ENCODE data around the gene NKX6-2. TPM values are rescaled to one million over a fixed set of nuclear protein-coding genes. Genes with fewer than 3 reads are reported as not detected.
"Not testable (repeated sequence)": the region's sequence is repeated elsewhere in the genome, so short reads cannot be mapped to it uniquely, and the experiment has no call there.

Gene NKX6-2
- 1 to 10 TPM; 6.4 to 8.4 (median 7.2) TPM for polyA plus RNA-seq (ENCODE audit: insufficient read length in 4 of 4)

GRCh38 chr10:132785723-132786475 lies at the start of gene NKX6-2:
Gene NKX6-2, minus strand, starts transcription at chr10:132786147. Its CDS starts 199 bp downstream, at chr10:132785948.
- no peak for DNase-seq (ENCODE audit: low read depth in 4 of 4, low spot score in 3 of 4)

GRCh38 chr10:132834891-132835847 lies 49.2 kb upstream of the NKX6-2 start:
- DNase-seq (ENCODE audit: low read depth in 4 of 4, low spot score in 3 of 4): no peak

- DNase-seq (ENCODE audit: low read depth in 4 of 4, low spot score in 3 of 4): no peak
Observed at GRCh38 chr10:132834311-132834761, 48.4 kb upstream of the NKX6-2 start.

GRCh38 chr10:132833421-132834111 lies 47.6 kb upstream of the NKX6-2 start:
- DNase-seq (ENCODE audit: low read depth in 4 of 4, low spot score in 3 of 4): no peak

- DNase-seq (ENCODE audit: low read depth in 4 of 4, low spot score in 3 of 4): no peak
Observed at GRCh38 chr10:132832186-132832969, 46.4 kb upstream of the NKX6-2 start.

GRCh38 chr10:132829403-132829802 lies 43.5 kb upstream of the NKX6-2 start:
- no peak for DNase-seq (ENCODE audit: low read depth in 4 of 4, low spot score in 3 of 4)

- no peak for DNase-seq (ENCODE audit: low read depth in 4 of 4, low spot score in 3 of 4)
Observed at GRCh38 chr10:132828681-132829080, 42.7 kb upstream of the NKX6-2 start.

- DNase-seq (ENCODE audit: low read depth in 4 of 4, low spot score in 3 of 4): no peak
Observed at GRCh38 chr10:132827861-132828539, 42.1 kb upstream of the NKX6-2 start.

- DNase-seq (ENCODE audit: low read depth in 4 of 4, low spot score in 3 of 4): no peak
Observed at GRCh38 chr10:132827423-132827789, 41.5 kb upstream of the NKX6-2 start.

GRCh38 chr10:132826524-132827422 lies 40.8 kb upstream of the NKX6-2 start:
- no peak for DNase-seq (ENCODE audit: low read depth in 4 of 4, low spot score in 3 of 4)

- not testable (repeated sequence) for DNase-seq (ENCODE audit: low read depth in 4 of 4, low spot score in 3 of 4)
Observed at GRCh38 chr10:132825783-132826523, 40.0 kb upstream of the NKX6-2 start.

GRCh38 chr10:132820056-132820455 lies 34.1 kb upstream of the NKX6-2 start:
- DNase-seq (ENCODE audit: low read depth in 4 of 4, low spot score in 3 of 4): no peak

GRCh38 chr10:132817701-132818211 lies 31.8 kb upstream of the NKX6-2 start:
- no peak for DNase-seq (ENCODE audit: low read depth in 4 of 4, low spot score in 3 of 4)

GRCh38 chr10:132816718-132817117 lies 30.8 kb upstream of the NKX6-2 start:
- DNase-seq (ENCODE audit: low read depth in 4 of 4, low spot score in 3 of 4): no peak

GRCh38 chr10:132815168-132815857 lies 29.4 kb upstream of the NKX6-2 start:
- DNase-seq (ENCODE audit: low read depth in 4 of 4, low spot score in 3 of 4): no peak

- DNase-seq (ENCODE audit: low read depth in 4 of 4, low spot score in 3 of 4): no peak
Observed at GRCh38 chr10:132814469-132814856, 28.5 kb upstream of the NKX6-2 start.

Data from right renal pelvis (tissue), 4 donors.